ENCODE data around the gene GAMT. TPM values are rescaled to one million over a fixed set of nuclear protein-coding genes. Genes with fewer than 3 reads are reported as not detected.

GAMT gene
- total RNA-seq, 1 experiment from 2014 or later, result 27.3 TPM

GRCh38 chr19:1385816-1386215 lies 15.5 kb downstream of the GAMT start:
- Histone ChIP-seq H3K36me3 (ENCODE audit: low read depth) (no peaks in the 10 kb centered on the region), H3K9me3 (ENCODE audit: insufficient read depth, low read depth) (no peaks in the 10 kb centered on the region), H3K27ac (no peak overlapping the region), H3K79me2 (ENCODE audit: low read depth) (0 out of 2 replicates have a peak, but pooled peaks cover 4% of the 10 kb centered on the region), H3K4me1 (replicated peaks; ENCODE audit: insufficient read depth) (no peaks in the 10 kb centered on the region), H3K27me3 (ENCODE audit: insufficient read depth, low read depth) (no peaks in the 10 kb centered on the region), H3K9me2 (ENCODE audit: insufficient read depth) (no peaks in the 10 kb centered on the region), H2AFZ (no peak overlapping the region), H3K4me3 (no peak overlapping the region), H4K20me1 (ENCODE audit: insufficient read depth) (no peaks in the 10 kb centered on the region), H3F3A (ENCODE audit: insufficient read depth, low read depth) (peaks cover 5% of the 10 kb centered on the region; the same call in 1 of the 2 replicates), H3K4me2 (no peak overlapping the region)
- no peak for TF ChIP-seq CTCF (conservative IDR thresholded peaks at IDR 0.05)
- TF ChIP-seq EZH2 (IDR thresholded peaks at IDR 0.05; ENCODE audit: low read depth), result no peak
- no peak for DNase-seq
- intact Hi-C loops (cut with micrococcal nuclease; ENCODE audit: unreplicated experiment), result no loop called here
- CTCF ChIA-PET, result no interaction called here
- no TSS peak for BruUV-seq (replicated peaks)
- POLR2A ChIA-PET (ENCODE audit: unreplicated experiment), result no interaction called here

GRCh38 chr19:1384478-1385110 lies 16.7 kb downstream of the GAMT start:
- no peaks in the 10 kb centered on the region for H3K27me3 ChIP-seq (ENCODE audit: insufficient read depth, low read depth)
- DNase-seq, result no peak
- ChIA-PET POLR2A (ENCODE audit: unreplicated experiment) (no interaction called here), CTCF (no interaction called here)
- TF ChIP-seq CTCF (conservative IDR thresholded peaks at IDR 0.05) (no peak), EZH2 (IDR thresholded peaks at IDR 0.05; ENCODE audit: low read depth) (no peak)
- H3K27ac ChIP-seq, result no peak overlapping the region
- no TSS peak for BruUV-seq (replicated peaks)
- H3K9me3 ChIP-seq (ENCODE audit: insufficient read depth, low read depth), result no peaks in the 10 kb centered on the region
- H3F3A ChIP-seq (ENCODE audit: insufficient read depth, low read depth), result peaks cover 5% of the 10 kb centered on the region; the same call in 1 of the 2 replicates
- H3K4me3 ChIP-seq, result peak overlapping the region; percentile 82
- H3K4me2 ChIP-seq, result peak overlapping the region; percentile 87
- no peaks in the 10 kb centered on the region for H3K4me1 ChIP-seq (replicated peaks; ENCODE audit: insufficient read depth)
- no peaks in the 10 kb centered on the region for H4K20me1 ChIP-seq (ENCODE audit: insufficient read depth)
- no peak overlapping the region for H2AFZ ChIP-seq
- H3K9me2 ChIP-seq (ENCODE audit: insufficient read depth), result no peaks in the 10 kb centered on the region
- intact Hi-C loops (cut with micrococcal nuclease; ENCODE audit: unreplicated experiment), result no loop called here
- no peaks in the 10 kb centered on the region for H3K36me3 ChIP-seq (ENCODE audit: low read depth)
- 0 out of 2 replicates have a peak, but pooled peaks cover 4% of the 10 kb centered on the region for H3K79me2 ChIP-seq (ENCODE audit: low read depth)

DNA sequence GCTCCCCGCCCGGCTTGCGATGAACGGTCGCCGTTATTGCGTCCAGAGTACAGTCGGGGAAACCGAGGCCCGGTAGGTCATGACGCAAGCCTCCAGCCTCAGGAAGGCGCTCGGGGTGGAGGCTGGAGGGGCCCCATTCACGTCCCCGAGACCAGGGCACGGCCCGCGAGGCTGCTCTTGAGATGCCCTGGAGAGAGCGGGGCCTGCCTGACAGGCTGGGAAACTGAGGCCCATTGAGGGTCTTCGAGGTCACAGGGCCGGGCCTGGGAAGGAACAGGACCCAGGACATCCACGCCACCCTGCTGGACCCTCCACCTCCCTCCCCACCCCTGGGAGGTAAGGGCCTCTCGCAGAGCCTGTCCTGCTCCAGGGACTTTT lies 17.3 kb downstream of the GAMT start:
- Histone ChIP-seq H3K36me3 (ENCODE audit: low read depth) (no peaks in the 10 kb centered on the region), H3K9me2 (ENCODE audit: insufficient read depth) (no peaks in the 10 kb centered on the region), H3K4me1 (replicated peaks; ENCODE audit: insufficient read depth) (no peaks in the 10 kb centered on the region), H3F3A (ENCODE audit: insufficient read depth, low read depth) (peaks cover 5% of the 10 kb centered on the region; the same call in 1 of the 2 replicates), H3K4me3 (peak overlapping the region; percentile 82), H3K79me2 (ENCODE audit: low read depth) (0 out of 2 replicates have a peak, but pooled peaks cover 4% of the 10 kb centered on the region), H3K4me2 (peak overlapping the region; percentile 87), H3K27ac (no peak overlapping the region), H3K9me3 (ENCODE audit: insufficient read depth, low read depth) (no peaks in the 10 kb centered on the region), H3K27me3 (ENCODE audit: insufficient read depth, low read depth) (no peaks in the 10 kb centered on the region), H2AFZ (0 out of 2 replicates have a peak overlapping the region, but pooled peaks have one; percentile 77), H4K20me1 (ENCODE audit: insufficient read depth) (no peaks in the 10 kb centered on the region)
- POLR2A ChIA-PET (ENCODE audit: unreplicated experiment), result no interaction called here
- TF ChIP-seq EZH2 (IDR thresholded peaks at IDR 0.05; ENCODE audit: low read depth) (no peak), CTCF (conservative IDR thresholded peaks at IDR 0.05) (no peak)
- no peak for DNase-seq
- BruUV-seq (replicated peaks), result no TSS peak
- CTCF ChIA-PET, result no interaction called here
- intact Hi-C loops (cut with micrococcal nuclease; ENCODE audit: unreplicated experiment), result no loop called here

Data from PC-9 (cell line).